BJ (cell line): Measurements from ENCODE around the gene C3orf18. TPM values are rescaled to one million over a fixed set of nuclear protein-coding genes. Genes with fewer than 3 reads are reported as not detected.
A peak's percentile ranks its signal among the peaks of the same experiment; 100 is the strongest.

Experiments used
- CTCF ChIA-PET: fragments of 350-600 bp; formaldehyde crosslinking; extraction: SDS; loops from one replicate; lab custom pipeline; 2021; ENCODE audit warnings: antibody characterized with exemption, inconsistent platforms; lab: Yijun Ruan, JAX
- POLR2A ChIA-PET: fragments of 300-600 bp; sonication (Branson Sonifier 250); formaldehyde crosslinking; extraction: SDS; loops from one replicate; lab custom pipeline; 2021; ENCODE audit warnings: antibody characterized with exemption; lab: Charles Lee
- DNase-seq: peaks from one replicate; pipeline ENCODE4 v3.0.0-alpha.2; 2011; ENCODE audit warnings: low read depth
- H3K27me3 ChIP-seq: 2 replicates; pipeline ENCODE4 v1.6.0; 2011; ENCODE audit warnings: low read length; ENCODE audit not compliant: control insufficient read depth, insufficient read depth
- H3K36me3 ChIP-seq: 2 replicates; pipeline ENCODE4 v1.5.1; 2011; ENCODE audit warnings: low read length; ENCODE audit not compliant: control insufficient read depth, insufficient read depth
- H3K4me3 ChIP-seq: 2 replicates; pipeline ENCODE4 v1.5.1; 2011; ENCODE audit warnings: low read depth, mild to moderate bottlenecking, control low read depth, low read length
- CTCF ChIP-seq: IDR thresholded peaks from 2 replicates; pipeline ENCODE4 v1.5.1; 2011; ENCODE audit warnings: low read depth, mild to moderate bottlenecking, control low read depth, inconsistent platforms, low read length, moderate library complexity; ENCODE audit not compliant: insufficient read depth
- polyA plus RNA-seq: library from polyadenylated mRNA; depleted of rRNA; stranded (reverse); fragments of >200 nt; gene quantifications from 2 replicates; pipeline ENCODE4 v1.2.3, GENCODE V29; 2011

C3orf18 gene
- polyA plus RNA-seq, 1 experiment, result 30.4 TPM

DNA sequence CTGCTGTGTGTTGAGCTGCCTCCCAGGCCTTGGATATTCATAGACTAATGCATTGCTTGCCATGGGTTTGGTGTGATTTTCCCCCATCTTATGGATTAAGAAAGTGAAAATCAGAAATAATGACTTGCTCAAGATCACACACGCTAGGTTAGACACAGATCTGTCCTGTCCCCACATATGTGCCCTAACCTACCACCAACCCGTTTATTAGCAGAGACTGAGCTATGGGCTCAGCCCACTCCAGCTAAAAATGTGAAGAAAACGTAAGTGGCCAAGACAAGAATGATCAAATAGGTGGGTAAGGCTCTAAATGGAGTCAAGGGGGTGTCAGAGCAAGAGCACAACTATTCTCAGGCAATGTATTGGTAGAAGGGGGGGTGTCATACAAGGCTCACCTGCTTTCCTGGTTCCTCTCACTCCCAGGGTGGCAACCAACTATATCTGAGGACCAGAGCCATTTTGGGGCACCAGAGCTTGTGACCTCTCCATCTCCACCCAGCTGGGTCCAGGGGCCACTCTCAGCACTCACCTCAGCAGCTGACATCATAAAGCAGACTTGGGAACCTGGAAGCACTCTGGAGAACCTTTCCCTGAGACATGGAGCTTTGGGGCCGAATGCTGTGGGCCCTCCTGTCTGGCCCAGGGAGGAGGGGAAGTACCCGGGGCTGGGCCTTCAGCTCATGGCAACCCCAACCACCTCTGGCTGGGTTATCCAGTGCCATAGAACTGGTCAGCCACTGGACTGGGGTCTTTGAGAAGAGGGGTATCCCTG lies 3.1 kb upstream of the C3orf18 start:
- no peak for DNase-seq
- Histone ChIP-seq H3K4me3 (no peak overlapping the region; the same call in 1 of the 2 replicates), H3K27me3 (no peaks in the 10 kb centered on the region), H3K36me3 (peaks cover 9% of the 10 kb centered on the region)
- TF ChIP-seq CTCF, result no peak
- ChIA-PET POLR2A (interaction anchor here (2.0 kb wide), 1 partner anchor 31 kb away, joined by 10 read pairs; no protein-coding TSS in a partner anchor), CTCF (interaction anchor here (0.6 to 14.6 kb wide), 9 partner anchors 8 to 814 kb away, joined by 3 to 479 read pairs (median 5); partner anchors contain the start of genes CISH, MANF and MAPKAPK3)

GRCh38 chr3:50568947-50569749 lies 1.6 kb upstream of the C3orf18 start, which contains the start of gene HEMK1:
Gene HEMK1, plus strand, starts transcription at chr3:50569522. Its CDS starts 1,583 bp downstream, at chr3:50571105.
- Histone ChIP-seq H3K27me3 (no peaks in the 10 kb centered on the region), H3K36me3 (peaks cover 12% of the 10 kb centered on the region), H3K4me3 (peak within 1 kb of the TSS; percentile 96)
- CTCF ChIA-PET, result interaction anchor here (0.9 to 14.6 kb wide), 10 partner anchors 10 to 232 kb away, joined by 3 to 479 read pairs (median 4); partner anchors contain the start of genes CISH and MAPKAPK3
- POLR2A ChIA-PET, result interaction anchor here (2.0 kb wide), 1 partner anchor 32 kb away, joined by 10 read pairs; no protein-coding TSS in a partner anchor
- DNase-seq, result peak; percentile 58
- TF ChIP-seq CTCF, result no peak

DNA sequence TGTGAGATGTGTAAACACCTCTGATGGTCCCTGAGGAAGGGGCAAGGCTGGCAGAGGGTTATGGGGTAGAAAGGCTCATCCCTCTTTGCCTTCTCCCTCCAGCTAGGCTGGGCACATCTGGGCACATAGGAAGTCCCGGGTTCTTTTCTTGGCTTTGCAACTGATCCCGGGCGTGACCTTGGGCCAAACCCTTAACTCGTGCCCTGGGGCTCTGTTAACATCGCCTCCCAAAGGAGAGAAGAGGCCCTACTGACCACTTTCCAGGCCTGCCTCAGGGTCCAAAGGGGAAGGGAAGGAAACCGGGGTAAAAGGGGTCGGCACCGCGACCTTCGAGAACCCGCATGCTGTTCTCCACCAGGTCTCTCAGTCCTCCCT lies 549 bp downstream of the C3orf18 start:
- no peak for TF ChIP-seq CTCF
- ChIA-PET POLR2A (no interaction called here), CTCF (interaction anchor here (0.5 to 14.6 kb wide), 5 partner anchors 9 to 86 kb away, joined by 3 to 479 read pairs (median 4); partner anchors contain the start of genes CISH and MAPKAPK3)
- peak overlapping the region; percentile 51 for H3K4me3 ChIP-seq
- H3K36me3 ChIP-seq, result 0 out of 2 replicates have a peak, but pooled peaks cover 3% of the 10 kb centered on the region
- H3K27me3 ChIP-seq, result no peaks in the 10 kb centered on the region
- DNase-seq, result no peak

- TF ChIP-seq CTCF, result no peak
- CTCF ChIA-PET, result no interaction called here
- no peak for DNase-seq
- POLR2A ChIA-PET, result no interaction called here
- H3K27me3 ChIP-seq, result no peaks in the 10 kb centered on the region
- 0 out of 2 replicates have a peak, but pooled peaks cover 4% of the 10 kb centered on the region for H3K36me3 ChIP-seq
- no peak overlapping the region for H3K4me3 ChIP-seq
These were observed 3.2 kb downstream of the C3orf18 start for GRCh38 chr3:50564321-50564720.
